PC-9 (cell line): Measurements from ENCODE around the gene CCDC86.

Experiments used
- CTCF ChIP-seq: fragments of 200-600 bp; sonication (generic); conservative IDR thresholded peaks from 2 replicates; pipeline ENCODE4 v1.6.1; 2017; ENCODE audit warnings: mixed run types, antibody characterized with exemption, mild to moderate bottlenecking, moderate library complexity
- EZH2 ChIP-seq: fragments of 200-600 bp; sonication (generic); IDR thresholded peaks from 2 replicates; pipeline ENCODE4 v1.8.0; 2017; ENCODE audit warnings: antibody characterized with exemption, low read depth

- TF ChIP-seq CTCF = no peak
- no peak for TF ChIP-seq EZH2
Observed at GRCh38 chr11:60871378-60872061, 29.6 kb downstream of the CCDC86 start.
